Measurements from ENCODE around the gene HOOK2. TPM values are rescaled to one million over a fixed set of nuclear protein-coding genes. Genes with fewer than 3 reads are reported as not detected.

HOOK2 gene
- total and polyA plus RNA-seq, 9 of the 15 experiments (the other 6 are each of a cell fraction or from before 2014, with no cell fraction given), result 1.3 to 17.2 (median 9.9) TPM

DNA sequence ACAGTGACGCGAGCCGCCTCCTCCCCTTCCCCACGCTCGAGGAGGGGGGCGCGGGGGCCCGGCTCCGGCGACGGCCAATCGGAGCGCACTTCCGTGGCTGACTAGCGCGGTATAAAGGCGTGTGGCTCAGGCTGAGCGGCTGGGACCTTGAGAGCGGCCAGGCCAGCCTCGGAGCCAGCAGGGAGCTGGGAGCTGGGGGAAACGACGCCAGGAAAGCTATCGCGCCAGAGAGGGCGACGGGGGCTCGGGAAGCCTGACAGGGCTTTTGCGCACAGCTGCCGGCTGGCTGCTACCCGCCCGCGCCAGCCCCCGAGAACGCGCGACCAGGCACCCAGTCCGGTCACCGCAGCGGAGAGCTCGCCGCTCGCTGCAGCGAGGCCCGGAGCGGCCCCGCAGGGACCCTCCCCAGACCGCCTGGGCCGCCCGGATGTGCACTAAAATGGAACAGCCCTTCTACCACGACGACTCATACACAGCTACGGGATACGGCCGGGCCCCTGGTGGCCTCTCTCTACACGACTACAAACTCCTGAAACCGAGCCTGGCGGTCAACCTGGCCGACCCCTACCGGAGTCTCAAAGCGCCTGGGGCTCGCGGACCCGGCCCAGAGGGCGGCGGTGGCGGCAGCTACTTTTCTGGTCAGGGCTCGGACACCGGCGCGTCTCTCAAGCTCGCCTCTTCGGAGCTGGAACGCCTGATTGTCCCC is 16.1 kb upstream of the HOOK2 start, which contains the start of gene JUNB (continued):
- TF ChIP-seq CEBPZ (IDR thresholded peaks at IDR 0.05; ENCODE audit: borderline replicate concordance, low read depth, low read length) (no peak), HDAC3 (IDR thresholded peaks at IDR 0.05; ENCODE audit: borderline replicate concordance, partially characterized antibody) (no peak), BMI1 (IDR thresholded peaks at IDR 0.05; ENCODE audit: low read length) (no peak), RNF2 (IDR thresholded peaks at IDR 0.05) (peak; percentile 88), ZNF143 (CRISPR knock-in tag; IDR thresholded peaks at IDR 0.05) (no peak), MCM7 (IDR thresholded peaks at IDR 0.05) (no peak), HNRNPH1 (optimal IDR thresholded peaks at IDR 0.05; ENCODE audit: low read depth, low read length) (no peak), RBM17 (IDR thresholded peaks at IDR 0.05; ENCODE audit: borderline replicate concordance, low read depth, low read length) (no peak), STAT6 (CRISPR knock-in tag; IDR thresholded peaks at IDR 0.05) (no peak; the same call in 1 of the 2 replicates), MTA2 (IDR thresholded peaks at IDR 0.05; ENCODE audit: low read depth) (no peak)
- TF ChIP-seq, protein P1, sequence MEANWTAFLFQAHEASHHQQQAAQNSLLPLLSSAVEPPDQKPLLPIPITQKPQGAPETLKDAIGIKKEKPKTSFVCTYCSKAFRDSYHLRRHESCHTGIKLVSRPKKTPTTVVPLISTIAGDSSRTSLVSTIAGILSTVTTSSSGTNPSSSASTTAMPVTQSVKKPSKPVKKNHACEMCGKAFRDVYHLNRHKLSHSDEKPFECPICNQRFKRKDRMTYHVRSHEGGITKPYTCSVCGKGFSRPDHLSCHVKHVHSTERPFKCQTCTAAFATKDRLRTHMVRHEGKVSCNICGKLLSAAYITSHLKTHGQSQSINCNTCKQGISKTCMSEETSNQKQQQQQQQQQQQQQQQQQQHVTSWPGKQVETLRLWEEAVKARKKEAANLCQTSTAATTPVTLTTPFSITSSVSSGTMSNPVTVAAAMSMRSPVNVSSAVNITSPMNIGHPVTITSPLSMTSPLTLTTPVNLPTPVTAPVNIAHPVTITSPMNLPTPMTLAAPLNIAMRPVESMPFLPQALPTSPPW (CRISPR knock-in tag; IDR thresholded peaks at IDR 0.05), result peak; percentile 100
